Cardiac muscle cell (in vitro differentiated cells and primary cell): ENCODE measurements around the gene CASKIN1. TPM values are rescaled to one million over a fixed set of nuclear protein-coding genes. Genes with fewer than 3 reads are reported as not detected.

Source experiments
- DNase-seq, 2 donors: peaks; one replicate each; pipeline versions ENCODE4 v3.0.0 to v3.0.0-alpha.2; 2010 to 2017; ENCODE audit warnings: low read depth in 1 of 2, low spot score in 1 of 2
- H3K27ac ChIP-seq: fragments of 200-600 bp; sonication (generic); 2 replicates; pipeline ENCODE4 v1.5.1; 2016
- H3K27me3 ChIP-seq: fragments of 200-600 bp; sonication (generic); 2 replicates; pipeline ENCODE4 v1.6.0; 2016; ENCODE audit warnings: control low read depth
- H3K36me3 ChIP-seq: fragments of 200-600 bp; sonication (generic); 2 replicates; pipeline ENCODE4 v1.5.1; 2016; ENCODE audit warnings: control low read depth
- H3K4me1 ChIP-seq: fragments of 200-600 bp; sonication (generic); 2 replicates; pipeline ENCODE4 v1.8.1; 2017; ENCODE audit warnings: low read depth, mild to moderate bottlenecking, mixed run types
- H3K4me3 ChIP-seq: fragments of 200-600 bp; sonication (generic); 2 replicates; pipeline ENCODE4 v1.5.1; 2016; ENCODE audit warnings: mild to moderate bottlenecking
- H3K9me3 ChIP-seq: fragments of 200-600 bp; sonication (generic); 2 replicates; pipeline ENCODE4 v1.5.1; 2017; ENCODE audit warnings: low read depth, mild to moderate bottlenecking, control low read depth
- polyA plus RNA-seq: library from polyadenylated mRNA; unstranded; fragments of >200 nt; fragmentation: Nextera tagmentation; extraction: Ambion mirVana; gene quantifications from 2 replicates; pipeline ENCODE4 v1.2.1, GENCODE V29; 2016
- total RNA-seq: library from RNA; depleted of rRNA; stranded (reverse); fragments of >200 nt; gene quantifications from 2 replicates; pipeline ENCODE4 v1.2.3, GENCODE V29; 2016
- TF ChIP-seq, protein P1 (sequence below): IDR thresholded peaks from 2 replicates; pipeline ENCODE4 v1.5.1; 2012; ENCODE audit warnings: low read depth, mild to moderate bottlenecking, low read length

Gene CASKIN1
- total and polyA plus RNA-seq, 2 experiments from 2014 or later, result 14.3 to 15.5 TPM

DNA sequence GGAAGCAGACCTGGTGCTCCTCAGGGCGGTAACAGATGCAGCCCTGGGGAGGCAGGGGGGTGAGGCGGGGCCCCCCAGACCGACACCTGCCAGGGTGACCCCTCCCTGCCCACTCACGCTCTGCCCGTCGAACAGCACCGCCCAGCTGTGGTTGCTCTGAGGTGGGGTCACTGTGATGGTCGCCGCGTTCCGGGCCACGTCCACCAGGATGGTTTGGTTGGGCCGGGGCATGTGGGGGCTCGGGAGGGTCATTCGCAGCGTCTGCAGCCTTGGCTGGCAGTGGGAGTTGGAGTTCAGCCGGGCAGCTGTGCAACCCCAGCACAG is 13.6 kb upstream of the CASKIN1 start:
- TF ChIP-seq, protein P1, sequence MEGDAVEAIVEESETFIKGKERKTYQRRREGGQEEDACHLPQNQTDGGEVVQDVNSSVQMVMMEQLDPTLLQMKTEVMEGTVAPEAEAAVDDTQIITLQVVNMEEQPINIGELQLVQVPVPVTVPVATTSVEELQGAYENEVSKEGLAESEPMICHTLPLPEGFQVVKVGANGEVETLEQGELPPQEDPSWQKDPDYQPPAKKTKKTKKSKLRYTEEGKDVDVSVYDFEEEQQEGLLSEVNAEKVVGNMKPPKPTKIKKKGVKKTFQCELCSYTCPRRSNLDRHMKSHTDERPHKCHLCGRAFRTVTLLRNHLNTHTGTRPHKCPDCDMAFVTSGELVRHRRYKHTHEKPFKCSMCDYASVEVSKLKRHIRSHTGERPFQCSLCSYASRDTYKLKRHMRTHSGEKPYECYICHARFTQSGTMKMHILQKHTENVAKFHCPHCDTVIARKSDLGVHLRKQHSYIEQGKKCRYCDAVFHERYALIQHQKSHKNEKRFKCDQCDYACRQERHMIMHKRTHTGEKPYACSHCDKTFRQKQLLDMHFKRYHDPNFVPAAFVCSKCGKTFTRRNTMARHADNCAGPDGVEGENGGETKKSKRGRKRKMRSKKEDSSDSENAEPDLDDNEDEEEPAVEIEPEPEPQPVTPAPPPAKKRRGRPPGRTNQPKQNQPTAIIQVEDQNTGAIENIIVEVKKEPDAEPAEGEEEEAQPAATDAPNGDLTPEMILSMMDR, result no peak
- H3K27ac ChIP-seq, result peak overlapping the region; percentile 81
- no peaks in the 10 kb centered on the region for H3K9me3 ChIP-seq
- H3K4me3 ChIP-seq, result no peak overlapping the region
- DNase-seq, result no peak
- H3K36me3 ChIP-seq, result peaks cover 5% of the 10 kb centered on the region
- H3K27me3 ChIP-seq, result no peaks in the 10 kb centered on the region
- peaks cover 26% of the 10 kb centered on the region for H3K4me1 ChIP-seq

DNA sequence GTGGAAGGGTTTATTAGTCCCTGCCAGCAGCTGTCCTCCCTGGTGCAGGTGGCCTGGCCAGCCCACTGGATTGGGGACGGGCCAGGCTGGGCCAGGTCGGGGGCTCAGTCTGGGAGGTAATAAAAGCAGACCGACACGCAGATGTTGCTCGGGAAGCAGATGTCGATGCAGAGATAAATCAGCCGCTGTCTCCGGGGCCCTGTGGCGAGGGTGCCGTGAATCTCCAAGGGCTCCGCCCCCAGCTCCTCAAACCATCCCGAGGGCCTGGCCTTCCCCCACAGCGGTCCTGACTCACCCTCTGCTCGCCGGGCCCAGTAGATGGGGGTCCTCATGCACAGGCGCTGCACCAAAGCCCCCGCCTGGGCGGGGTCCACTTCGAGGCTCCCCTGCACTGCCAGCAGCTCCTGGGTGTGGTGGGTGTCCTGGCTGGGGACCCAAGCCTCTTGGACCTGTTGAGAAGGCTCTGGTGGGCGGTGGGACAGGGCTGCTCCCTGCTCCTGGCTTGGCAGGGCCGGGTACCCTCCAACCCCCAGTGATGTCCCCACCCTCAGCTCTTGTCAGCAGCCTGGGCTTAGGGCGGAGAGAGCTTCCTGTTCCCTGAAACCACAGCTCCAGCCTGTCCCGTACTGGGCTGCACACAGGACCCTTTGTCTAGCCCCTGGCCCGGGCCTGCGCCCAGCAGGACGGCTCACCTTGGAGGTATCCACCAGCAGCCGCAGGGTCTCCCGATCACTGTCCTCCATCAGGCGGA is 13.0 kb upstream of the CASKIN1 start:
- TF ChIP-seq, protein P1, result no peak
- peaks cover 5% of the 10 kb centered on the region for H3K36me3 ChIP-seq
- no peaks in the 10 kb centered on the region for H3K27me3 ChIP-seq
- no peak overlapping the region for H3K4me3 ChIP-seq
- no peak for DNase-seq
- peaks cover 26% of the 10 kb centered on the region for H3K4me1 ChIP-seq
- H3K27ac ChIP-seq, result peak overlapping the region; percentile 81
- H3K9me3 ChIP-seq, result no peaks in the 10 kb centered on the region

DNA sequence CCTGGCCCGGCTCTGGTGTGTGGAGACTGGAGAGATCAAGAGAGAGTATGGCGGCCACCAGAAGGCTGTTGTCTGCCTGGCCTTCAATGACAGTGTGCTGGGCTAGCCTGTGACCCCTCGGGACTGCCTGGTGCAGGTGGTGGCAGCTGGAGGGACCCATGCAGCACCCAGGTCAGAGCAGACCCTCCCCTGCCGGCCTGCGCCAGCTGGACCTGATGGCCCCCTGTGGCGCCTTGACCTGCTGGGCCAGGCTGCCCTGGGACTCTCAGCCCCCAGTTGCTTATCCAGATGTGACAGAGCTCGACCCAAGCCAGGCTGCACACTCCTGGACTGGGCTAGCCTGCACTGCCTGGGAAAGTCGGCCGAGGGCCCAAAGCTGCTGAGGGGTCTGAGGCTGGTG is 12.4 kb upstream of the CASKIN1 start:
- no peak for DNase-seq
- no peaks in the 10 kb centered on the region for H3K9me3 ChIP-seq
- no peaks in the 10 kb centered on the region for H3K27me3 ChIP-seq
- H3K4me1 ChIP-seq, result peaks cover 26% of the 10 kb centered on the region
- peaks cover 5% of the 10 kb centered on the region for H3K36me3 ChIP-seq
- H3K4me3 ChIP-seq, result no peak overlapping the region
- TF ChIP-seq, protein P1, result no peak
- H3K27ac ChIP-seq, result no peak overlapping the region

DNA sequence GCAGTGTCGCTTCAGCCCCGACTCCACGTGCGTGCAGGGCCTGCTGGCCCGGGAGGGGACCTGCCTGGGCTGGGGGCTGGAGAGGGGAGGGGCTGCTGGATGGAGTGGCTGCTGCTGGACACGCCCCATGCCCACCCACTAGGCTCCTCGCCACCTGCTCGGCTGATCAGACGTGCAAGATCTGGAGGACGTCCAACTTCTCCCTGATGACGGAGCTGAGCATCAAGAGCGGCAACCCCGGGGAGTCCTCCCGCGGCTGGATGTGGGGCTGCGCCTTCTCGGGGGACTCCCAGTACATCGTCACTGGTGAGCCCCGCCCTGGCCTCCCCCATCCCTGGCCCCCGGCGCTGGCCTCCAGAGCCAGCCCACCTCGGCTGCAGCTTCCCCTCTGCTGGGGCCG is 11.9 kb upstream of the CASKIN1 start:
- H3K4me3 ChIP-seq, result no peak overlapping the region
- H3K4me1 ChIP-seq, result peaks cover 23% of the 10 kb centered on the region
- DNase-seq, result no peak
- peaks cover 5% of the 10 kb centered on the region for H3K36me3 ChIP-seq
- no peaks in the 10 kb centered on the region for H3K27me3 ChIP-seq
- no peaks in the 10 kb centered on the region for H3K9me3 ChIP-seq
- H3K27ac ChIP-seq, result no peak overlapping the region
- TF ChIP-seq, protein P1, result no peak

DNA sequence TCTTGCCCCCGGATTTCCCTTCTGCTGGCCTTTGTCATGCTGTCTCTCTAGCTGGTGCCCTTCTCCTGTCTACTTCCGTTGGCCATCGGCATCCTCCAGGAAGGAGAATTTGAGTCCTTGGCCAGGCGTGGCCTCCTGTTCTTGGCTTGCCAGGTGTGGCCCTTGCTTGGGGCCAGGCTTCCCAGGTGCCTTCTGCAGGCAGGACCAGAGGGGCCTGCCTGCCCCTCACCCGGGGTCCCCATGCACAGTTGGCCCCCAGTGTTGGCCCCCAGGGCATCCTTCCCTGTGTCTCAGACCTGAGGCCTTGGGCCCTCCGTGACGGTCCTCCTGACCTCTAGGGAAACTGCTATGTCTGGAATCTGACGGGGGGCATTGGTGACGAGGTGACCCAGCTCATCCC is 11.5 kb upstream of the CASKIN1 start:
- H3K36me3 ChIP-seq, result peaks cover 5% of the 10 kb centered on the region
- DNase-seq, result no peak
- TF ChIP-seq, protein P1, result no peak
- no peaks in the 10 kb centered on the region for H3K27me3 ChIP-seq
- no peak overlapping the region for H3K27ac ChIP-seq
- no peak overlapping the region for H3K4me3 ChIP-seq
- peaks cover 19% of the 10 kb centered on the region for H3K4me1 ChIP-seq
- no peaks in the 10 kb centered on the region for H3K9me3 ChIP-seq
